CD4-positive, CD25-positive, alpha-beta regulatory T cell (primary cell): ENCODE data around the gene ARHGAP44. TPM values are rescaled to one million over a fixed set of nuclear protein-coding genes. Genes with fewer than 3 reads are reported as not detected.
"Not testable (repeated sequence)": the region's sequence is repeated elsewhere in the genome, so short reads cannot be mapped to it uniquely, and the experiment has no call there.

Source experiments
- ATAC-seq, 2 donors: fragments of 150-1000 bp; cut with Tn5 transposase; one replicate each; pipeline ENCODE4 v1.10.0; 2021; ENCODE audit warnings: low read depth in 2 of 2, moderate number of reproducible peaks in 2 of 2, moderate library complexity in 1 of 2
- DNase-seq, 3 donors: peaks; one replicate each; pipeline versions ENCODE4 v3.0.0 to v3.0.0-alpha.2; 2012 to 2022; ENCODE audit warnings: mixed read lengths in 1 of 3
- H3K27ac ChIP-seq: one replicate; pipeline ENCODE4 v1.7.0; 2013; ENCODE audit warnings: mild to moderate bottlenecking, low read length; ENCODE audit not compliant: insufficient read depth, poor library complexity, severe bottlenecking
- H3K27me3 ChIP-seq: one replicate; pipeline ENCODE4 v1.7.0; 2013; ENCODE audit warnings: low read length; ENCODE audit not compliant: control insufficient read depth, insufficient read depth
- H3K36me3 ChIP-seq: one replicate; pipeline ENCODE4 v1.7.0; 2013; ENCODE audit warnings: mild to moderate bottlenecking, low read length, moderate library complexity; ENCODE audit not compliant: control insufficient read depth, insufficient read depth
- H3K4me1 ChIP-seq: 2 replicates; pipeline ENCODE4 v1.7.0; 2013; ENCODE audit warnings: mild to moderate bottlenecking, low read length; ENCODE audit not compliant: insufficient read depth, control insufficient read depth, poor library complexity, severe bottlenecking
- H3K4me3 ChIP-seq: one replicate; pipeline ENCODE4 v1.7.0; 2013; ENCODE audit warnings: low read depth, mild to moderate bottlenecking, low read length, moderate library complexity
- H3K9me3 ChIP-seq, 2 experiments: 1 replicate in 1 of 2; 2 replicates in 1 of 2; pipeline ENCODE4 v1.7.0; 2013; ENCODE audit warnings: low read length in 2 of 2, mild to moderate bottlenecking in 1 of 2, moderate library complexity in 1 of 2; ENCODE audit not compliant: control insufficient read depth in 2 of 2
- H3K27ac Mint-ChIP-seq, 3 donors: one replicate each; pipeline ENCODE4 v1.8.0; 2020 to 2022; ENCODE audit warnings: mild to moderate bottlenecking in 3 of 3, mixed read lengths in 3 of 3, moderate library complexity in 2 of 3
- H3K27me3 Mint-ChIP-seq: one replicate; pipeline ENCODE4 v1.8.0; 2022; ENCODE audit warnings: mild to moderate bottlenecking, mixed read lengths
- H3K36me3 Mint-ChIP-seq: one replicate; pipeline ENCODE4 v1.8.0; 2020; ENCODE audit warnings: mixed read lengths
- H3K4me1 Mint-ChIP-seq, 4 donors: one replicate each; pipeline ENCODE4 v1.8.0; 2020 to 2022; ENCODE audit warnings: mixed read lengths in 4 of 4, mild to moderate bottlenecking in 1 of 4
- H3K4me3 Mint-ChIP-seq, 4 donors: one replicate each; pipeline ENCODE4 v1.8.0; 2020 to 2022; ENCODE audit warnings: mild to moderate bottlenecking in 4 of 4, mixed read lengths in 4 of 4, moderate library complexity in 3 of 4
- H3K9me3 Mint-ChIP-seq, 7 donors: one replicate each; pipeline ENCODE4 v1.8.0; 2020 to 2022; ENCODE audit warnings: mixed read lengths in 7 of 7, mild to moderate bottlenecking in 3 of 7, moderate library complexity in 2 of 7
- polyA plus RNA-seq, 4 donors: library from polyadenylated mRNA; unstranded; fragments of 300-500 nt; fragmentation: Illumina TruSeq; gene quantifications; one replicate each; pipeline ENCODE4 v1.2.3, GENCODE V29; 2021
- total RNA-seq: library from RNA; stranded (reverse); gene quantifications from one replicate; pipeline ENCODE4 v1.2.3, GENCODE V29; 2022

ARHGAP44 gene
- total and polyA plus RNA-seq, 5 donors from 2014 or later: 0.10 to 0.95 TPM; not detected in 3

- Mint-ChIP-seq H3K27me3 (peaks cover 4% of the 10 kb centered on the region), H3K27ac (no peak overlapping the region), H3K36me3 (no peaks in the 10 kb centered on the region), H3K4me3 (no peak overlapping the region), H3K9me3 (peaks cover 0 to 11% (median 0%) of the 10 kb centered on the region in 7 donors), H3K4me1 (no peaks in the 10 kb centered on the region)
- H3K4me3 ChIP-seq: no peak overlapping the region
- no peaks in the 10 kb centered on the region for H3K4me1 ChIP-seq
- no peaks in the 10 kb centered on the region for H3K36me3 ChIP-seq
- ATAC-seq (no peak), DNase-seq (no peak)
- no peak overlapping the region for H3K27ac ChIP-seq
- H3K9me3 ChIP-seq: no peaks in the 10 kb centered on the region
- no peaks in the 10 kb centered on the region for H3K27me3 ChIP-seq
These were observed 64.6 kb downstream of the ARHGAP44 start for GRCh38 chr17:12853921-12854320.

GRCh38 chr17:12856416-12856815, 67.1 kb downstream of the ARHGAP44 start:
- Histone ChIP-seq H3K36me3 (no peaks in the 10 kb centered on the region), H3K4me1 (no peaks in the 10 kb centered on the region), H3K4me3 (no peak overlapping the region), H3K27ac (no peak overlapping the region), H3K27me3 (no peaks in the 10 kb centered on the region), H3K9me3 (no peaks in the 10 kb centered on the region)
- H3K27ac Mint-ChIP-seq: no peak overlapping the region
- peaks cover 0 to 13% (median 4%) of the 10 kb centered on the region in 7 donors for H3K9me3 Mint-ChIP-seq
- H3K36me3 Mint-ChIP-seq: no peaks in the 10 kb centered on the region
- H3K4me1 Mint-ChIP-seq: no peaks in the 10 kb centered on the region
- H3K27me3 Mint-ChIP-seq: peaks cover 4% of the 10 kb centered on the region
- DNase-seq (no peak), ATAC-seq (no peak)
- H3K4me3 Mint-ChIP-seq: no peak overlapping the region

- Mint-ChIP-seq H3K27ac (no peak overlapping the region), H3K27me3 (peaks cover 4% of the 10 kb centered on the region), H3K4me1 (no peaks in the 10 kb centered on the region), H3K36me3 (no peaks in the 10 kb centered on the region), H3K9me3 (peaks cover 0 to 16% (median 5%) of the 10 kb centered on the region in 7 donors), H3K4me3 (no peak overlapping the region)
- Histone ChIP-seq H3K27me3 (no peaks in the 10 kb centered on the region), H3K9me3 (no peaks in the 10 kb centered on the region), H3K4me1 (no peaks in the 10 kb centered on the region), H3K36me3 (no peaks in the 10 kb centered on the region), H3K27ac (no peak overlapping the region), H3K4me3 (no peak overlapping the region)
- DNase-seq: no peak
- ATAC-seq: no peak
These were observed 68.3 kb downstream of the ARHGAP44 start for GRCh38 chr17:12857592-12857991.

GRCh38 chr17:12859520-12859919, 70.2 kb downstream of the ARHGAP44 start:
- Histone ChIP-seq H3K4me1 (no peaks in the 10 kb centered on the region), H3K27me3 (no peaks in the 10 kb centered on the region), H3K4me3 (no peak overlapping the region), H3K36me3 (no peaks in the 10 kb centered on the region), H3K27ac (no peak overlapping the region), H3K9me3 (no peaks in the 10 kb centered on the region)
- Mint-ChIP-seq H3K27me3 (peaks cover 4% of the 10 kb centered on the region), H3K4me1 (no peaks in the 10 kb centered on the region), H3K27ac (no peak overlapping the region), H3K36me3 (no peaks in the 10 kb centered on the region), H3K9me3 (peaks cover 0 to 13% (median 4%) of the 10 kb centered on the region in 7 donors), H3K4me3 (no peak overlapping the region)
- no peak for DNase-seq
- ATAC-seq: no peak

- Mint-ChIP-seq H3K27ac (no peak overlapping the region), H3K9me3 (peaks cover 0 to 4% (median 1%) of the 10 kb centered on the region in 7 donors), H3K4me3 (no peak overlapping the region), H3K4me1 (no peaks in the 10 kb centered on the region), H3K36me3 (no peaks in the 10 kb centered on the region), H3K27me3 (no peaks in the 10 kb centered on the region)
- Histone ChIP-seq H3K4me1 (no peaks in the 10 kb centered on the region), H3K27me3 (no peaks in the 10 kb centered on the region), H3K36me3 (no peaks in the 10 kb centered on the region), H3K27ac (no peak overlapping the region), H3K4me3 (no peak overlapping the region), H3K9me3 (no peaks in the 10 kb centered on the region)
- no peak for ATAC-seq
- no peak for DNase-seq
These were observed 76.5 kb downstream of the ARHGAP44 start for GRCh38 chr17:12865769-12866168.

- no peak for DNase-seq
- Mint-ChIP-seq H3K27ac (no peak overlapping the region), H3K36me3 (no peaks in the 10 kb centered on the region), H3K4me1 (no peaks in the 10 kb centered on the region), H3K9me3 (peaks cover 0 to 6% (median 1%) of the 10 kb centered on the region in 7 donors), H3K4me3 (no peak overlapping the region), H3K27me3 (no peaks in the 10 kb centered on the region)
- ATAC-seq: no peak
- H3K36me3 ChIP-seq: no peaks in the 10 kb centered on the region
- no peaks in the 10 kb centered on the region for H3K27me3 ChIP-seq
- no peak overlapping the region for H3K4me3 ChIP-seq
- H3K27ac ChIP-seq: no peak overlapping the region
- H3K9me3 ChIP-seq: no peaks in the 10 kb centered on the region
- H3K4me1 ChIP-seq: no peaks in the 10 kb centered on the region
These were observed 76.9 kb downstream of the ARHGAP44 start for GRCh38 chr17:12866244-12866643.

GRCh38 chr17:12867726-12868125, 78.4 kb downstream of the ARHGAP44 start:
- no peak for ATAC-seq
- Histone ChIP-seq H3K4me1 (no peaks in the 10 kb centered on the region), H3K4me3 (no peak overlapping the region), H3K27ac (no peak overlapping the region), H3K9me3 (no peaks in the 10 kb centered on the region), H3K27me3 (no peaks in the 10 kb centered on the region), H3K36me3 (no peaks in the 10 kb centered on the region)
- no peak overlapping the region for H3K4me3 Mint-ChIP-seq
- H3K27ac Mint-ChIP-seq: no peak overlapping the region
- H3K4me1 Mint-ChIP-seq: no peaks in the 10 kb centered on the region
- H3K9me3 Mint-ChIP-seq: peaks cover 0 to 5% (median 1%) of the 10 kb centered on the region in 7 donors
- no peaks in the 10 kb centered on the region for H3K27me3 Mint-ChIP-seq
- no peaks in the 10 kb centered on the region for H3K36me3 Mint-ChIP-seq
- no peak for DNase-seq

GRCh38 chr17:12873415-12874125, 84.3 kb downstream of the ARHGAP44 start:
- not testable (repeated sequence) for ATAC-seq, H3K36me3 Mint-ChIP-seq, H3K4me1 ChIP-seq, H3K4me3 Mint-ChIP-seq, H3K27ac ChIP-seq, H3K9me3 ChIP-seq, H3K27ac Mint-ChIP-seq, H3K4me3 ChIP-seq, H3K27me3 ChIP-seq, H3K27me3 Mint-ChIP-seq, H3K4me1 Mint-ChIP-seq, DNase-seq, H3K36me3 ChIP-seq
- H3K9me3 Mint-ChIP-seq: peaks cover 0 to 10% (median 3%) of the 10 kb centered on the region in 7 donors
